ENCODE measurements around the gene RPLP2.
A peak's percentile ranks its signal among the peaks of the same experiment; 100 is the strongest.

RPLP2 gene

DNA sequence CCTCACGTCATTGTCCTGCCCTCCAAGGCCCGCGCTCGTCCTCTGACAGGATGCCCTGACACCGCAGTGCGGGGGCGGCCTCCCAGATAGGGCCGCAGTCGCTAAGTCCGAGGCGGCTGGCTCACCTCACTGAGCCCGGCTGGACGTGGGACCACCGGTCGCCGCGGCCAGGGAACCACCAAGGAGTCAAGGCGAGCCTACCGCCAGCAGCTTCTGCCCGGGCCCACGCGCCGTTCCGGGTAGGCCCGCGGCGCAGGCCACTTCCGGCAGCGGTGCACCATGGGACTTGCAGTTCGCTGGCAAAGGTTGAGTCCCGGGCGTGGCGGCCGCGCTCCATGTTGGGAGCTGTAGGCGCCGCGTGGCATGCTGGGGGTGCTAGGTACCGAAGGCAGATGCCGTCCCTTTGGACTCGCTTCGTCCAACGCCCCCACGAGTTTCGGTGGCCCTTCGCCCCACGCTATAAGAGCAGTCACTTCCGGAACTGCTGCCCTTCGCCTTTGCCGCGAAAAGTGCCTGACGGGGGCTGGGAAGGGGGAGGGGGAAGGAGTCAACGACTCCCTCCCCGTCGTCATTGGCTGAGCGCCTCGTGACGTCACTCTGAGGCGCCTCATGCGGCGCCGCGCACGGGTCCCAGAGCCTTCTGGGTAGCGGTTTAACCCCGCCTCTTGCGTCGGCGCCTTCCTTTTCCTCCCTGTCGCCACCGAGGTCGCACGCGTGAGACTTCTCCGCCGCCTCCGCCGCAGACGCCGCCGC lies at the start of gene RPLP2:
RPLP2 (plus strand) TSS at position 681 of the 753 bp plus-strand sequence. CDS start 268 bp downstream, outside the sequence.
- DNase-seq (ENCODE audit: low spot score), result peak; percentile 99
- in situ Hi-C loops (cut with MboI; ENCODE audit: low pct_unique_long_range_greater_than_20kb, low sequenced_read_pairs, unreplicated experiment), result no loop called here
- TF ChIP-seq, protein P1, sequence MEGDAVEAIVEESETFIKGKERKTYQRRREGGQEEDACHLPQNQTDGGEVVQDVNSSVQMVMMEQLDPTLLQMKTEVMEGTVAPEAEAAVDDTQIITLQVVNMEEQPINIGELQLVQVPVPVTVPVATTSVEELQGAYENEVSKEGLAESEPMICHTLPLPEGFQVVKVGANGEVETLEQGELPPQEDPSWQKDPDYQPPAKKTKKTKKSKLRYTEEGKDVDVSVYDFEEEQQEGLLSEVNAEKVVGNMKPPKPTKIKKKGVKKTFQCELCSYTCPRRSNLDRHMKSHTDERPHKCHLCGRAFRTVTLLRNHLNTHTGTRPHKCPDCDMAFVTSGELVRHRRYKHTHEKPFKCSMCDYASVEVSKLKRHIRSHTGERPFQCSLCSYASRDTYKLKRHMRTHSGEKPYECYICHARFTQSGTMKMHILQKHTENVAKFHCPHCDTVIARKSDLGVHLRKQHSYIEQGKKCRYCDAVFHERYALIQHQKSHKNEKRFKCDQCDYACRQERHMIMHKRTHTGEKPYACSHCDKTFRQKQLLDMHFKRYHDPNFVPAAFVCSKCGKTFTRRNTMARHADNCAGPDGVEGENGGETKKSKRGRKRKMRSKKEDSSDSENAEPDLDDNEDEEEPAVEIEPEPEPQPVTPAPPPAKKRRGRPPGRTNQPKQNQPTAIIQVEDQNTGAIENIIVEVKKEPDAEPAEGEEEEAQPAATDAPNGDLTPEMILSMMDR (IDR thresholded peaks at IDR 0.05; ENCODE audit: extremely low read depth, insufficient read depth, missing control alignments), result no peak

DNA sequence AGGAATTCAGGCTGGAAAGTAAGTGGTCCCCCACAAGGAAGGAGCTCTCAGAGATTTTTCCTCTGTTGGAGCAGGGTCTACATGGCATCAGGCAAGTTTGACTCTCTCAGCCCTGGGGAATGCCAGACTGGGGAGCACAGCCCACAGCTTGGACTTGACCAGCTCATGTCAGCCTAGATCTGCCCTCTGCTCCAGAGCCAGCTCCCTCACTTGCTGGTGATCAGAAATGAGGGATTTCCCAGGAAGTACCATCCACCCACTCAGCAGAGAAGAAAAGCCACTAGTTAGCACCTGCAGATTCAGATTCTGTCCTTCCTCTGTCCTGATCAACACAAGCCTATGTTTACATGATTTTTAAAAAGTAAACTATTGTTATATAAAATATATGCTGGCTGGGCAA lies 49.5 kb upstream of the RPLP2 start:
- TF ChIP-seq, protein P1 (IDR thresholded peaks at IDR 0.05; ENCODE audit: extremely low read depth, insufficient read depth, missing control alignments), result no peak
- DNase-seq (ENCODE audit: low spot score), result no peak
- in situ Hi-C loops (cut with MboI; ENCODE audit: low pct_unique_long_range_greater_than_20kb, low sequenced_read_pairs, unreplicated experiment), result no loop called here

DNA sequence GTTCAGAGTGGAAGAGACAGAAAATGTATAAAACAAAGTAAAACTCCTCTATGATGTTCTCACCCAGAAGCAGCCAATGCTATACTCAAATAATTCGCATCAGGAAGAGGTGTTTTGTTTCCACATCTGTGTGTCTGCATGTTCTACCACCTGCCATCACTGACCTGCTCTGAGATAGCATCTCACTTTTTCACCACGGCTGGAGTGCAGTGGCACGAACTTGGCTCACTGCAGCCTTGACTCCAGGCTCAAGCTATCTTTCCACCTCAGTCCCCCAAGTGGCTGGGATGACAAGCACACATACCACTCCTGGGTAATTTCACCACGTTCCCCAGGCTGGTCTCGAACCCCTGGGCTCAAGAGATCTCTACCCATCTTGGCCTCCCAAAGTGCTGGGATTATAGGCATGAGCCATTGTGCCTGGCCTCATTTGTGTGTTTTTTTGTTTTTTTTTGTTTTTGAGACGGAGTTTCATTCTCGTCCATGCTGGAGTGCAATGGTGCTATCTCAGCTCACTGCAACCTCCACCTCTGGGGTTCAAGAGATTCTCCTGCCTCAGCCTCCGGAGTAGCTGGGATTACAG lies 48.1 kb upstream of the RPLP2 start:
- in situ Hi-C loops (cut with MboI; ENCODE audit: low pct_unique_long_range_greater_than_20kb, low sequenced_read_pairs, unreplicated experiment), result no loop called here
- TF ChIP-seq, protein P1 (IDR thresholded peaks at IDR 0.05; ENCODE audit: extremely low read depth, insufficient read depth, missing control alignments), result no peak
- no peak for DNase-seq (ENCODE audit: low spot score)

DNA sequence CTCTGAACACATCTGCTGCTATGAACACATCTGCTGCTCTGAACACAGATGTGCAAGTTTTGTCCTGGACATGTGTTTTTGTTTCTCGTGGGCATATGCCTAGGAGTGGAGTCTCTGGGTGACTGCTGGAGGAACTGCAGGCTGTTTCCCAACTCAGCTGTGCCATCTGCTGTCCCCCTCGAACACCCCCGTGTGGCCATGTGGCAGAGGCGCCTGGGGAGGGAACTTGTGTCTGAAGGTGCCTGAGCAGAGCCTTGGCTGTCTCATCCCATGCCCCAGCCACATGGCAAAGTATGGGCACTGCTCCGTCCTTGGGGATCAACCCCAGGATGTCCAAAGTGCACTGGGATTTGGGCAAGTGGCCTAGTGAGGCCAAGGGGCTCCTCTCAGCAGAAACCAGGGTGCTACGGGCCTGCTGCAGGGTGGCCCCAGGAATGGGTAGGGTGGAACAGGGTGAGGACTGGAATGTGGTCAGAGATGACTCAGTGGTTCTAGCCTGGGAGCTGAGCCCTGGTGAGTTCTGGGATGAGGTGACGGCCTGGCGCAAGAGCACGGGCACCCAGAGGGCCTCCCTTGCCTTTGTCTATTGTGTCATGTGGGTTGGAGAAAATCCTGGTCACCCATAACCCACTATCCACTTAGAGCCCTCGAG lies 47.2 kb upstream of the RPLP2 start:
- peak; percentile 17 for DNase-seq (ENCODE audit: low spot score)
- in situ Hi-C loops (cut with MboI; ENCODE audit: low pct_unique_long_range_greater_than_20kb, low sequenced_read_pairs, unreplicated experiment), result no loop called here
- TF ChIP-seq, protein P1 (IDR thresholded peaks at IDR 0.05; ENCODE audit: extremely low read depth, insufficient read depth, missing control alignments), result peak; percentile 34

DNA sequence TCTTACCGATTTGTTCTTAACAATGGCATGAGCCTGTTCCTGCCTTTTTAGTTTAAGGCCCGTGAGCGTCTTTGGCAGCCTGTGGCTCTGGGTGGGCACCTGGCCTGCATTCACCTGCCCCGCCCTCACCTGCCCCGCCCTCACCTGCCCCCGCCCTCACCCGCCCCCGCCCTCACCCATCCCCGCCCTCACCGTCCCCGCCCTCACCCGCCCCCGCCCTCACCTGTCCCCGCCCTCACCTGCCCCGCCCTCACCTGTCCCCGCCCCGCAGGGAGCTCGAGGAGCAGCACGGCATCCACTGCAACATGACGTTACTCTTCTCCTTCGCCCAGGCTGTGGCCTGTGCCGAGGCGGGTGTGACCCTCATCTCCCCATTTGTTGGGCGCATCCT lies 46.7 kb upstream of the RPLP2 start:
- TF ChIP-seq, protein P1 (IDR thresholded peaks at IDR 0.05; ENCODE audit: extremely low read depth, insufficient read depth, missing control alignments), result no peak
- in situ Hi-C loops (cut with MboI; ENCODE audit: low pct_unique_long_range_greater_than_20kb, low sequenced_read_pairs, unreplicated experiment), result no loop called here
- no peak for DNase-seq (ENCODE audit: low spot score)

DNA sequence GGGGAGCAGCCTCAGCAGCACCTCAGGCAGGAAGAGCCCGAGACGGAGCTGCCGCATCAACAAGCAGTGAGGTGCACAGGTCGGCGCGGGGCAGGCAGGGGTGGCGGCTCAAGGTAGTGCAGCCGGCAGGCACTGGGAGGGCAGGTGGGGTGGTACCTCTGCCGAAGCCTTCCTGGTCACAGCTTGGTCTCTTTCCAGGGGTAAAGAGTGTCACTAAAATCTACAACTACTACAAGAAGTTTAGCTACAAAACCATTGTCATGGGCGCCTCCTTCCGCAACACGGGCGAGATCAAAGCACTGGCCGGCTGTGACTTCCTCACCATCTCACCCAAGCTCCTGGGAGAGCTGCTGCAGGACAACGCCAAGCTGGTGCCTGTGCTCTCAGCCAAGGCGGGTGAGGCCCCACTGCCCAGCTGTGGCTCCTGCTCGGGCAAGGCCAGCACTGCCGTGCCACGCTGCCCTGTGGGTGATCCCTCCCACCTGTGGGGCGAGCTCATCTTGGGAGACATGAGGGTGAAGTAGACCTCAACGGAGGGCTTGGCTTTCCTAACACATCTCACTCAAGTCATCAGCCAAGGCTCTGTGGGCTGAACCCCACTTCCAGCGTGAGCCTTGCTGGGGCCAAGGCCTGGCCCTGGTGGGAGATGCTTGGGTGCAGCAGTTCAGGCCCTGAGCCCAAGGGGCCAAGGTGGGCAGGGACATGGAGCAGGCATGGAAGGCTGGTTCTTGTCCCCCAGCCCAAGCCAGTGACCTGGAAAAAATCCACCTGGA lies 46.0 kb upstream of the RPLP2 start:
- in situ Hi-C loops (cut with MboI; ENCODE audit: low pct_unique_long_range_greater_than_20kb, low sequenced_read_pairs, unreplicated experiment), result no loop called here
- TF ChIP-seq, protein P1 (IDR thresholded peaks at IDR 0.05; ENCODE audit: extremely low read depth, insufficient read depth, missing control alignments), result no peak
- no peak for DNase-seq (ENCODE audit: low spot score)

All from GM13977 (cell line).